Raji (cell line): Measurements from ENCODE around the gene ARMH3.

Experiments
- POLR2A ChIP-seq: IDR thresholded peaks from 2 replicates; pipeline ENCODE4 v1.6.1; 2011; ENCODE audit warnings: low read depth, low read length, control low read depth; ENCODE audit not compliant: insufficient read depth

The ARMH3 gene

GRCh38 chr10:101812606-101813005 is 243.4 kb downstream of the ARMH3 start:
- no peak for TF ChIP-seq POLR2A

GRCh38 chr10:101807158-101807557 is 248.8 kb downstream of the ARMH3 start:
- no peak for TF ChIP-seq POLR2A

- no peak for TF ChIP-seq POLR2A
These were observed 252.5 kb downstream of the ARMH3 start for GRCh38 chr10:101803511-101803910.

- no peak for TF ChIP-seq POLR2A
These were observed 258.4 kb downstream of the ARMH3 start for GRCh38 chr10:101797403-101798059.
